Naive thymus-derived CD4-positive, alpha-beta T cell (primary cell): ENCODE measurements around the gene BMAL1. TPM values are rescaled to one million over a fixed set of nuclear protein-coding genes. Genes with fewer than 3 reads are reported as not detected.

Experiments used
- ATAC-seq: fragments of 150-1000 bp; cut with Tn5 transposase; 2 replicates; pipeline ENCODE4 v1.10.0; 2021; ENCODE audit warnings: mild to moderate bottlenecking, moderate library complexity
- CTCF ChIA-PET: fragments of 350-600 bp; sonication (Branson Sonifier 250); formaldehyde crosslinking; loops from one replicate; lab custom pipeline; 2021; ENCODE audit warnings: antibody characterized with exemption; lab: Charles Lee
- POLR2A ChIA-PET: fragments of 350-600 bp; sonication (Branson Sonifier 250); formaldehyde crosslinking; loops from one replicate; lab custom pipeline; 2021; ENCODE audit warnings: antibody characterized with exemption, inconsistent platforms; lab: Charles Lee
- DNase-seq, 9 donors: peaks; one replicate each; pipeline versions ENCODE4 v3.0.0 to v3.0.0-alpha.2; 2020 to 2022; ENCODE audit warnings: mixed read lengths in 1 of 9
- H3K27ac ChIP-seq: one replicate; pipeline ENCODE4 v1.7.0; 2013; ENCODE audit warnings: mild to moderate bottlenecking, low read depth, low read length, moderate library complexity
- H3K27me3 ChIP-seq, 2 donors: one replicate each; pipeline ENCODE4 v1.7.0; 2013; ENCODE audit warnings: low read length in 2 of 2, mild to moderate bottlenecking in 2 of 2, moderate library complexity in 2 of 2; ENCODE audit not compliant: control insufficient read depth in 2 of 2, insufficient read depth in 2 of 2
- H3K36me3 ChIP-seq, 3 experiments: 1 replicate in 2 of 3; 2 replicates in 1 of 3; pipeline ENCODE4 v1.7.0; 2013; ENCODE audit warnings: low read length in 3 of 3, mild to moderate bottlenecking in 3 of 3, moderate library complexity in 1 of 3; ENCODE audit not compliant: insufficient read depth in 3 of 3, control insufficient read depth in 2 of 3
- H3K4me1 ChIP-seq, 2 donors: one replicate each; pipeline ENCODE4 v1.7.0; 2013; ENCODE audit warnings: low read length in 2 of 2, mild to moderate bottlenecking in 2 of 2, moderate library complexity in 1 of 2; ENCODE audit not compliant: control insufficient read depth in 2 of 2, insufficient read depth in 2 of 2
- H3K4me3 ChIP-seq: 2 replicates; pipeline ENCODE4 v1.7.0; 2013; ENCODE audit warnings: mild to moderate bottlenecking, low read length
- H3K9me3 ChIP-seq, 3 experiments: 1 replicate in 2 of 3; 2 replicates in 1 of 3; pipeline ENCODE4 v1.7.0; 2013; ENCODE audit warnings: low read length in 3 of 3; ENCODE audit not compliant: control insufficient read depth in 2 of 3
- H3K27ac Mint-ChIP-seq, 9 donors: one replicate each; pipeline ENCODE4 v1.8.0; 2020 to 2022; ENCODE audit warnings: mixed read lengths in 9 of 9, mild to moderate bottlenecking in 8 of 9, moderate library complexity in 5 of 9, inconsistent platforms in 2 of 9
- H3K27me3 Mint-ChIP-seq, 5 donors: one replicate each; pipeline ENCODE4 v1.8.0; 2021 to 2022; ENCODE audit warnings: mixed read lengths in 5 of 5, mild to moderate bottlenecking in 1 of 5
- H3K36me3 Mint-ChIP-seq, 5 donors: one replicate each; pipeline ENCODE4 v1.8.0; 2020 to 2022; ENCODE audit warnings: mixed read lengths in 5 of 5, mild to moderate bottlenecking in 3 of 5, inconsistent platforms in 1 of 5
- H3K4me1 Mint-ChIP-seq, 7 donors: one replicate each; pipeline ENCODE4 v1.8.0; 2020 to 2022; ENCODE audit warnings: mixed read lengths in 7 of 7, mild to moderate bottlenecking in 3 of 7, inconsistent platforms in 1 of 7
- H3K4me3 Mint-ChIP-seq, 10 donors: one replicate each; pipeline ENCODE4 v1.8.0; 2020 to 2022; ENCODE audit warnings: mild to moderate bottlenecking in 10 of 10, mixed read lengths in 10 of 10, moderate library complexity in 6 of 10, inconsistent platforms in 2 of 10
- H3K9me3 Mint-ChIP-seq, 11 donors: one replicate each; pipeline ENCODE4 v1.8.0; 2020 to 2022; ENCODE audit warnings: mixed read lengths in 11 of 11, mild to moderate bottlenecking in 4 of 11, inconsistent platforms in 1 of 11, moderate library complexity in 1 of 11
- intact Hi-C, 2 donors: fragments of 100-400 bp; cut with micrococcal nuclease; formaldehyde crosslinking; loops; one replicate each; pipeline ENCODE4 v1.15.1; 2023
- polyA plus RNA-seq, 2 donors: library from polyadenylated mRNA; unstranded; fragments of 300-500 nt; fragmentation: Illumina TruSeq; gene quantifications; one replicate each; pipeline ENCODE4 v1.2.3, GENCODE V29; 2021
- total RNA-seq, 6 experiments: library from RNA in 5 of 6; stranded (reverse) in 5 of 6; gene quantifications; 1 replicate in 5 of 6; 2 replicates in 1 of 6; pipeline ENCODE4 v1.2.3 and lab custom pipeline; 2021 to 2026

BMAL1 gene
- total and polyA plus RNA-seq, 7 experiments from 2014 or later, result 12.8 to 88.3 (median 47.9) TPM

- H3K4me1 Mint-ChIP-seq, result peaks cover 65 to 96% (median 90%) of the 10 kb centered on the region in 7 donors
- POLR2A ChIA-PET, result interaction anchor here (1.2 kb wide), 1 partner anchor 8 kb away, joined by 6 read pairs; no protein-coding TSS in a partner anchor
Measured at GRCh38 chr11:13286279-13286821, 8.8 kb downstream of the BMAL1 start.

GRCh38 chr11:13287036-13287435 is 9.4 kb downstream of the BMAL1 start:
- peaks cover 61 to 95% (median 85%) of the 10 kb centered on the region in 7 donors for H3K4me1 Mint-ChIP-seq
- H3K4me3 Mint-ChIP-seq, result peak overlapping the region in 2 of 10 donors; percentile 6 to 9
- H3K4me1 ChIP-seq, result peaks cover 8 to 27% of the 10 kb centered on the region in 2 donors
- peaks cover 0 to 13% (median 5%) of the 10 kb centered on the region in 5 donors for H3K36me3 Mint-ChIP-seq
- DNase-seq, result peak in 3 of 9 donors; percentile 15 to 32 (median 28)
- intact Hi-C loops, result loop anchor here (1.0 to 2.0 kb wide), 3 partner anchors 10 to 16 kb away; partner anchors contain the start of gene BMAL1 (in 1 of the 2)
- H3K27me3 ChIP-seq, result no peaks in the 10 kb centered on the region
- POLR2A ChIA-PET, result interaction anchor here (1.2 to 1.4 kb wide), 2 partner anchors 9 to 19 kb away, joined by 4 to 6 read pairs; no protein-coding TSS in a partner anchor
- no peaks in the 10 kb centered on the region for H3K27me3 Mint-ChIP-seq
- no peaks in the 10 kb centered on the region for H3K36me3 ChIP-seq
- no peak overlapping the region for H3K4me3 ChIP-seq
- H3K9me3 Mint-ChIP-seq, result no peaks in the 10 kb centered on the region
- no peak overlapping the region for H3K27ac ChIP-seq
- H3K9me3 ChIP-seq, result no peaks in the 10 kb centered on the region
- peak overlapping the region in 4 of 9 donors; percentile 11 to 64 (median 30) for H3K27ac Mint-ChIP-seq
- peak; percentile 84 for ATAC-seq
- CTCF ChIA-PET, result interaction anchor here (1.3 to 1.4 kb wide), 2 partner anchors 17 to 48 kb away, joined by 3 to 4 read pairs; no protein-coding TSS in a partner anchor

More at GRCh38 chr11:13286279-13286821, 8.8 kb downstream of the BMAL1 start:
- Histone ChIP-seq H3K27me3 (no peaks in the 10 kb centered on the region), H3K9me3 (no peaks in the 10 kb centered on the region), H3K27ac (no peak overlapping the region), H3K4me1 (peaks cover 8 to 29% of the 10 kb centered on the region in 2 donors), H3K4me3 (no peak overlapping the region), H3K36me3 (no peaks in the 10 kb centered on the region)
- H3K27me3 Mint-ChIP-seq, result no peaks in the 10 kb centered on the region
- H3K9me3 Mint-ChIP-seq, result no peaks in the 10 kb centered on the region
- no peak for ATAC-seq
- CTCF ChIA-PET, result interaction anchor here (1.3 to 1.4 kb wide), 2 partner anchors 17 to 49 kb away, joined by 3 to 4 read pairs; no protein-coding TSS in a partner anchor
- H3K27ac Mint-ChIP-seq, result peak overlapping the region in 1 of 9 donors; percentile 11
- peak overlapping the region in 1 of 10 donors; percentile 9 for H3K4me3 Mint-ChIP-seq
- H3K36me3 Mint-ChIP-seq, result peaks cover 0 to 13% (median 5%) of the 10 kb centered on the region in 5 donors
- intact Hi-C loops, result loop anchor here in 1 of 2 donors (2.0 kb wide), 1 partner anchor 16 kb away; no protein-coding TSS in a partner anchor
- DNase-seq, result no peak

GRCh38 chr11:13287681-13288080 is 10.1 kb downstream of the BMAL1 start:
- ATAC-seq (no peak), DNase-seq (no peak)
- H3K36me3 ChIP-seq, result no peaks in the 10 kb centered on the region
- H3K27me3 ChIP-seq, result no peaks in the 10 kb centered on the region
- no peaks in the 10 kb centered on the region for H3K9me3 ChIP-seq
- H3K4me1 ChIP-seq, result peaks cover 2 to 23% of the 10 kb centered on the region in 2 donors
- Mint-ChIP-seq H3K4me1 (peaks cover 57 to 90% (median 82%) of the 10 kb centered on the region in 7 donors), H3K36me3 (peaks cover 0 to 14% (median 5%) of the 10 kb centered on the region in 5 donors), H3K27me3 (no peaks in the 10 kb centered on the region), H3K4me3 (peak overlapping the region in 1 of 10 donors; percentile 6), H3K27ac (peak overlapping the region in 3 of 9 donors; percentile 22 to 64 (median 38)), H3K9me3 (no peaks in the 10 kb centered on the region)
- CTCF ChIA-PET, result interaction anchor here (1.4 kb wide), 1 partner anchor 18 kb away, joined by 3 read pairs; no protein-coding TSS in a partner anchor
- H3K4me3 ChIP-seq, result no peak overlapping the region
- intact Hi-C loops, result loop anchor here (1.0 to 2.0 kb wide), 3 partner anchors 10 to 15 kb away; partner anchors contain the start of gene BMAL1 (in 1 of the 2)
- H3K27ac ChIP-seq, result no peak overlapping the region
- POLR2A ChIA-PET, result interaction anchor here (0.6 to 1.4 kb wide), 3 partner anchors 9 to 1447 kb away, joined by 4 to 6 read pairs (median 4); no protein-coding TSS in a partner anchor

GRCh38 chr11:13288375-13289029 is 10.9 kb downstream of the BMAL1 start:
- CTCF ChIA-PET, result no interaction called here
- peak overlapping the region in 1 of 10 donors; percentile 32 for H3K4me3 Mint-ChIP-seq
- intact Hi-C loops, result no loop called here
- Histone ChIP-seq H3K36me3 (no peaks in the 10 kb centered on the region), H3K27ac (no peak overlapping the region), H3K27me3 (no peaks in the 10 kb centered on the region), H3K9me3 (no peaks in the 10 kb centered on the region), H3K4me1 (peaks cover 7 to 26% of the 10 kb centered on the region in 2 donors), H3K4me3 (no peak overlapping the region)
- POLR2A ChIA-PET, result interaction anchor here (1.3 kb wide), 1 partner anchor 9 kb away, joined by 6 read pairs; no protein-coding TSS in a partner anchor
- DNase-seq (no peak), ATAC-seq (no peak)
- H3K27me3 Mint-ChIP-seq, result no peaks in the 10 kb centered on the region
- H3K36me3 Mint-ChIP-seq, result peaks cover 0 to 18% (median 5%) of the 10 kb centered on the region in 5 donors
- H3K27ac Mint-ChIP-seq, result peak overlapping the region in 2 of 9 donors; percentile 10 to 71
- H3K9me3 Mint-ChIP-seq, result no peaks in the 10 kb centered on the region
- peaks cover 59 to 89% (median 78%) of the 10 kb centered on the region in 7 donors for H3K4me1 Mint-ChIP-seq

- no peaks in the 10 kb centered on the region for H3K9me3 ChIP-seq
- no peak overlapping the region for H3K4me3 ChIP-seq
- Mint-ChIP-seq H3K27ac (no peak overlapping the region), H3K9me3 (no peaks in the 10 kb centered on the region), H3K27me3 (no peaks in the 10 kb centered on the region), H3K36me3 (peaks cover 0 to 18% (median 5%) of the 10 kb centered on the region in 5 donors), H3K4me1 (peaks cover 58 to 91% (median 73%) of the 10 kb centered on the region in 7 donors), H3K4me3 (no peak overlapping the region)
- ChIA-PET POLR2A (no interaction called here), CTCF (no interaction called here)
- intact Hi-C loops, result no loop called here
- no peaks in the 10 kb centered on the region for H3K27me3 ChIP-seq
- peaks cover 11 to 30% of the 10 kb centered on the region in 2 donors for H3K4me1 ChIP-seq
- DNase-seq (no peak), ATAC-seq (no peak)
- H3K36me3 ChIP-seq, result no peaks in the 10 kb centered on the region
- H3K27ac ChIP-seq, result no peak overlapping the region
Measured at GRCh38 chr11:13289081-13289480, 11.5 kb downstream of the BMAL1 start.

- H3K9me3 ChIP-seq, result no peaks in the 10 kb centered on the region
- DNase-seq, result no peak
- H3K36me3 Mint-ChIP-seq, result peaks cover 0 to 13% (median 0%) of the 10 kb centered on the region in 5 donors
- H3K4me3 ChIP-seq, result no peak overlapping the region
- POLR2A ChIA-PET, result interaction anchor here (0.8 to 2.5 kb wide), 2 partner anchors 11 to 20 kb away, joined by 3 to 11 read pairs; no protein-coding TSS in a partner anchor
- H3K9me3 Mint-ChIP-seq, result no peaks in the 10 kb centered on the region
- intact Hi-C loops, result no loop called here
- no peaks in the 10 kb centered on the region for H3K27me3 Mint-ChIP-seq
- H3K4me3 Mint-ChIP-seq, result peak overlapping the region in 1 of 10 donors; percentile 16
- no peak overlapping the region for H3K27ac ChIP-seq
- H3K27ac Mint-ChIP-seq, result no peak overlapping the region
- no peak for ATAC-seq
- H3K27me3 ChIP-seq, result no peaks in the 10 kb centered on the region
- no peaks in the 10 kb centered on the region for H3K36me3 ChIP-seq
- peaks cover 25 to 39% of the 10 kb centered on the region in 2 donors for H3K4me1 ChIP-seq
- H3K4me1 Mint-ChIP-seq, result peaks cover 61 to 92% (median 64%) of the 10 kb centered on the region in 7 donors
- CTCF ChIA-PET, result interaction anchor here (0.5 to 2.5 kb wide), 2 partner anchors 44 to 399 kb away, joined by 3 to 10 read pairs; no protein-coding TSS in a partner anchor
Measured at GRCh38 chr11:13290221-13290980, 12.8 kb downstream of the BMAL1 start.
